HepG2 (cell line): ENCODE data around the gene INHBE. TPM values are rescaled to one million over a fixed set of nuclear protein-coding genes. Genes with fewer than 3 reads are reported as not detected.

Experiments used
- ATF7 ChIP-seq, 2 experiments: fragments of 450-650 bp in 1 of 2; sonication (generic) in 1 of 2; formaldehyde crosslinking in 1 of 2; IDR thresholded peaks; 2 replicates each; pipeline versions ENCODE4 v1.4.0 to v1.6.1; 2016 to 2020; ENCODE audit warnings: antibody characterized with exemption in 1 of 2, mild to moderate bottlenecking in 1 of 2, missing genetic modification reagents in 1 of 2
- ATF7-NPFF ChIP-seq: sonication (generic); formaldehyde crosslinking; IDR thresholded peaks from 2 replicates; pipeline ENCODE4 v1.8.1; 2023; ENCODE audit warnings: mild to moderate bottlenecking, low read depth, missing genetic modification reagents, moderate library complexity
- EP300 ChIP-seq, 3 experiments: sonication (generic) in 1 of 3; formaldehyde crosslinking in 1 of 3; IDR thresholded peaks; 2 replicates each; pipeline versions ENCODE4 v1.5.1 to v1.6.1; 2011 to 2020; ENCODE audit warnings: low read depth in 2 of 3, low read length in 2 of 3, borderline replicate concordance in 1 of 3, improper control_type of control experiment in 1 of 3, mild to moderate bottlenecking in 1 of 3, missing genetic modification reagents in 1 of 3, moderate library complexity in 1 of 3
- JUND ChIP-seq: sonication (generic); formaldehyde crosslinking; IDR thresholded peaks from 2 replicates; pipeline ENCODE4 v1.8.0; 2022; ENCODE audit warnings: mild to moderate bottlenecking, missing genetic modification reagents
- KLF9 ChIP-seq: IDR thresholded peaks from 2 replicates; pipeline ENCODE4 v1.6.1; 2016; ENCODE audit warnings: low read depth
- MAFK ChIP-seq, 2 experiments: IDR thresholded peaks in 1 of 2; conservative IDR thresholded peaks in 1 of 2; 2 replicates each; pipeline ENCODE4 v1.6.1; 2011; ENCODE audit warnings: improper control_type of control experiment in 2 of 2, low read length in 2 of 2
- NFATC3 ChIP-seq: sonication (generic); formaldehyde crosslinking; IDR thresholded peaks from 2 replicates; pipeline ENCODE4 v1.5.1; 2020; ENCODE audit warnings: mild to moderate bottlenecking, missing genetic modification reagents
- NONO ChIP-seq, 2 experiments: fragments of 450-650 bp in 1 of 2; sonication (generic) in 1 of 2; formaldehyde crosslinking in 1 of 2; IDR thresholded peaks in 1 of 2; conservative IDR thresholded peaks in 1 of 2; 2 replicates each; pipeline versions ENCODE4 v1.6.1 to v1.8.0; 2017 to 2022; ENCODE audit warnings: mild to moderate bottlenecking in 1 of 2, missing genetic modification reagents in 1 of 2, moderate library complexity in 1 of 2
- PBX2 ChIP-seq: IDR thresholded peaks from 2 replicates; pipeline ENCODE4 v1.6.1; 2016; ENCODE audit warnings: control low read depth
- PITX1 ChIP-seq: sonication (generic); formaldehyde crosslinking; IDR thresholded peaks from 2 replicates; pipeline ENCODE4 v1.5.1; 2020; ENCODE audit warnings: mild to moderate bottlenecking, missing genetic modification reagents
- PLRG1 ChIP-seq: fragments of 450-650 bp; conservative IDR thresholded peaks from 2 replicates; pipeline ENCODE4 v1.6.1; 2016
- SMAD9 ChIP-seq: sonication (generic); formaldehyde crosslinking; IDR thresholded peaks from 2 replicates; pipeline ENCODE4 v1.5.1; 2020; ENCODE audit warnings: mild to moderate bottlenecking, missing genetic modification reagents
- SP140L ChIP-seq: sonication (generic); formaldehyde crosslinking; IDR thresholded peaks from 2 replicates; pipeline ENCODE4 v1.4.0; 2020; ENCODE audit warnings: missing genetic modification reagents, borderline replicate concordance
- ZFX ChIP-seq: sonication (generic); formaldehyde crosslinking; IDR thresholded peaks from 2 replicates; pipeline ENCODE4 v1.4.0; 2020; ENCODE audit warnings: mild to moderate bottlenecking, low read depth, missing genetic modification reagents, moderate library complexity
- ZMAT5 ChIP-seq: sonication (generic); formaldehyde crosslinking; IDR thresholded peaks from 2 replicates; pipeline ENCODE4 v1.5.0; 2020; ENCODE audit warnings: mild to moderate bottlenecking, low read depth, missing genetic modification reagents, borderline replicate concordance
- ZNF24 ChIP-seq: fragments of 450-650 bp; IDR thresholded peaks from 2 replicates; pipeline ENCODE4 v1.6.1; 2017; ENCODE audit warnings: antibody characterized with exemption, mild to moderate bottlenecking
- ZNF260 ChIP-seq: sonication (generic); formaldehyde crosslinking; IDR thresholded peaks from 2 replicates; pipeline ENCODE4 v1.4.0; 2020; ENCODE audit warnings: missing genetic modification reagents, low read depth, mild to moderate bottlenecking, borderline replicate concordance
- ZNF354B ChIP-seq: sonication (generic); formaldehyde crosslinking; IDR thresholded peaks from 2 replicates; pipeline ENCODE4 v1.8.0; 2022; ENCODE audit warnings: mild to moderate bottlenecking, missing genetic modification reagents
- ZNF607 ChIP-seq: sonication (generic); formaldehyde crosslinking; IDR thresholded peaks from 2 replicates; pipeline ENCODE4 v1.5.1; 2020; ENCODE audit warnings: missing genetic modification reagents, mild to moderate bottlenecking, borderline replicate concordance
- ZNF788 ChIP-seq: sonication (generic); formaldehyde crosslinking; IDR thresholded peaks from 2 replicates; pipeline ENCODE4 v1.5.0; 2020; ENCODE audit warnings: mild to moderate bottlenecking, missing genetic modification reagents, borderline replicate concordance
- ZNF792 ChIP-seq: IDR thresholded peaks from 2 replicates; pipeline ENCODE4 v1.6.1; 2016
- polyA plus RNA-seq, 8 experiments: library from polyadenylated mRNA; depleted of rRNA in 3 of 8; stranded (reverse) in 7 of 8; unstranded in 1 of 8; fragments of >200 nt; fragmentation: Illumina TruSeq in 4 of 8; extraction: Trizol in 4 of 8; gene quantifications; 2 replicates each; pipeline versions ENCODE4 v1.2.1 to v1.2.3, GENCODE V29; 2011 to 2016; ENCODE audit warnings: low read depth in 4 of 8, missing spikeins in 1 of 8, mixed read lengths in 1 of 8; ENCODE audit not compliant: insufficient read depth in 1 of 8
- total RNA-seq, 5 experiments: library from RNA; depleted of rRNA; stranded (reverse); fragments of >200 nt; fragmentation: Illumina TruSeq; extraction: Trizol; gene quantifications; 2 replicates each; pipeline ENCODE4 v1.2.3, GENCODE V29; 2016; ENCODE audit warnings: low read depth in 1 of 5
- TF ChIP-seq, protein P1 (sequence below): sonication (generic); formaldehyde crosslinking; IDR thresholded peaks from 2 replicates; pipeline ENCODE4 v1.4.0; 2020; ENCODE audit warnings: missing genetic modification reagents, mild to moderate bottlenecking, borderline replicate concordance

Gene INHBE
- total and polyA plus RNA-seq, 2 of the 13 experiments (the other 11 are each of a cell fraction or from before 2014, with no cell fraction given): 17.0 to 32.0 TPM

DNA sequence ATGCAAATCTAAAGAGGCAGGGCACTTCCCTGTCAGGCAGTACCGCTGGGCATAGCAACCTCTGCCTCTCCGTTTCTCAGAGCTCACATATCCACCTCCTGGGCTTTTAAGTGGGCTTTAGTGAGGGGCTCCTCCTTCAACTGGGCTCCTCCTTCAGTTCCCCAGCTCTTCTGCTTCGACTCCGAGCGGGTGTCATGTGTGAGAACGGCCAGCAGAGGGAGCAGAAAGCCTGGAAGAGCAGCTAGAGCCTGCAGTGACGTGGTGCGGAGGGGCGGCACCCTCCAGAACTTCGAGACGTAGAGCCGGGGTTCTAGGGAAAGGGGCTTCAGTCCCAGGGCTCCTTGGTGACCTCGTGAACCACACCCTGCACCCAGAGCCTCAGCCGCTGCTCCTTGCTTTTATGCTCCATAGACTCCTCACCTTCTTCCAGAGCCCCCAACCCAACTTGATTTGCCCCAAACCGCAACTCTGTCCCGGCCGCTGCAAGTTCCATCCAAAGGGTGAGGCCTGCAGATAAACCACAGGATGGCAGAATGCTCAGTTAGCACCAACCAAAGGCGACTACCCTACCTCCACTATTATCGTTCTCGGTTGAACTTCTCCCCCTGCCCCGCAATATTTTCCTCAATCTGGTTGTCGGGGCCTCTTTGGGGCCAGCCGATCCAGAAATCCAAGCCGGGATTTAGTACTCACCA is 4.1 kb downstream of the INHBE start (continued):
- TF ChIP-seq, protein P1, sequence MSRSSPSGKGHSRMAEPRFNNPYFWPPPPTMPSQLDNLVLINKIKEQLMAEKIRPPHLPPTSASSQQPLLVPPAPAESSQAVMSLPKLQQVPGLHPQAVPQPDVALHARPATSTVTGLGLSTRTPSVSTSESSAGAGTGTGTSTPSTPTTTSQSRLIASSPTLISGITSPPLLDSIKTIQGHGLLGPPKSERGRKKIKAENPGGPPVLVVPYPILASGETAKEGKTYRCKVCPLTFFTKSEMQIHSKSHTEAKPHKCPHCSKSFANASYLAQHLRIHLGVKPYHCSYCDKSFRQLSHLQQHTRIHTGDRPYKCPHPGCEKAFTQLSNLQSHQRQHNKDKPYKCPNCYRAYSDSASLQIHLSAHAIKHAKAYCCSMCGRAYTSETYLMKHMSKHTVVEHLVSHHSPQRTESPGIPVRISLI (CRISPR knock-in tag): 0 out of 2 replicates have a peak, but pooled peaks have one; percentile 26
- TF ChIP-seq ATF7-NPFF (no peak), ZNF792 (no peak), JUND (CRISPR knock-in tag) (no peak), NONO (IDR thresholded peaks at IDR 0.05) (no peak), NONO (CRISPR knock-in tag; conservative IDR thresholded peaks at IDR 0.05) (no peak; the same call in 1 of the 2 replicates), ZNF354B (CRISPR knock-in tag) (no peak), PLRG1 (no peak), ZNF788 (CRISPR knock-in tag) (peak; percentile 60; the same call in 1 of the 2 replicates), PBX2 (CRISPR knock-in tag) (no peak), SMAD9 (CRISPR knock-in tag) (no peak), ZMAT5 (CRISPR knock-in tag) (no peak), ATF7 (IDR thresholded peaks at IDR 0.05) (no peak), ATF7 (CRISPR knock-in tag; IDR thresholded peaks at IDR 0.05) (no peak), ZNF24 (no peak), EP300 (IDR thresholded peaks at IDR 0.05; ENCODE audit: low read depth in 2 of 2, low read length in 2 of 2) (no peak), EP300 (CRISPR knock-in tag; IDR thresholded peaks at IDR 0.05; ENCODE audit: borderline replicate concordance) (no peak), ZNF260 (CRISPR knock-in tag) (no peak), ZFX (CRISPR knock-in tag) (peak; percentile 56; the same call in 1 of the 2 replicates), ZNF607 (CRISPR knock-in tag) (peak; percentile 41; the same call in 1 of the 2 replicates), NFATC3 (CRISPR knock-in tag) (no peak), KLF9 (CRISPR knock-in tag) (no peak), MAFK (conservative IDR thresholded peaks at IDR 0.05 in 1 of 2, IDR thresholded peaks at IDR 0.05 in 1 of 2; ENCODE audit: low read length in 2 of 2) (no peak), PITX1 (CRISPR knock-in tag) (peak; percentile 51; the same call in 1 of the 2 replicates), SP140L (CRISPR knock-in tag) (no peak)
